WTC11 (cell line): ENCODE results near the gene HMGXB4. TPM values are rescaled to one million over a fixed set of nuclear protein-coding genes. Genes with fewer than 3 reads are reported as not detected.

ENCODE experiments used
- AR ChIP-seq: fragments of 250-450 bp; sonication (Bioruptor Pico); IDR thresholded peaks from 2 replicates; pipeline ENCODE4 v1.9.0; 2021; ENCODE audit warnings: mild to moderate bottlenecking
- ARID4B ChIP-seq: sonication (generic); formaldehyde crosslinking; IDR thresholded peaks from 2 replicates; pipeline ENCODE4 v1.8.0; 2023; ENCODE audit warnings: missing genetic modification reagents, mild to moderate bottlenecking, borderline replicate concordance
- CREB1 ChIP-seq: sonication (generic); formaldehyde crosslinking; IDR thresholded peaks from 2 replicates; pipeline ENCODE4 v1.8.0; 2023; ENCODE audit warnings: mild to moderate bottlenecking, missing genetic modification reagents
- EMX1 ChIP-seq: fragments of 250-450 bp; sonication (Bioruptor Pico); IDR thresholded peaks from 2 replicates; pipeline ENCODE4 v1.8.0; 2021; ENCODE audit warnings: mild to moderate bottlenecking
- ERG ChIP-seq: fragments of 250-450 bp; sonication (Bioruptor Pico); IDR thresholded peaks from 2 replicates; pipeline ENCODE4 v1.8.0; 2021; ENCODE audit warnings: mild to moderate bottlenecking
- GRHL2 ChIP-seq: fragments of 250-450 bp; sonication (Bioruptor Pico); IDR thresholded peaks from 2 replicates; pipeline ENCODE4 v1.8.0; 2022; ENCODE audit warnings: mild to moderate bottlenecking, moderate library complexity; ENCODE audit not compliant: insufficient replicate concordance, severe bottlenecking
- HMGA2 ChIP-seq: fragments of 250-450 bp; sonication (Bioruptor Pico); IDR thresholded peaks from 2 replicates; pipeline ENCODE4 v1.4.0; 2021; ENCODE audit warnings: mild to moderate bottlenecking, moderate library complexity
- HMGXB4 ChIP-seq: sonication (generic); formaldehyde crosslinking; IDR thresholded peaks from 2 replicates; pipeline ENCODE4 v1.8.1; 2023; ENCODE audit warnings: mild to moderate bottlenecking, moderate library complexity, missing genetic modification reagents
- MLX ChIP-seq: sonication (generic); formaldehyde crosslinking; IDR thresholded peaks from 2 replicates; pipeline ENCODE4 v1.8.1; 2023; ENCODE audit warnings: mild to moderate bottlenecking, missing genetic modification reagents, moderate library complexity
- MXD4 ChIP-seq: fragments of 250-450 bp; sonication (Bioruptor Pico); IDR thresholded peaks from 2 replicates; pipeline ENCODE4 v1.8.0; 2021; ENCODE audit warnings: mild to moderate bottlenecking, moderate library complexity, borderline replicate concordance
- NFATC4 ChIP-seq: fragments of 250-450 bp; sonication (Bioruptor Pico); IDR thresholded peaks from 2 replicates; pipeline ENCODE4 v1.9.0; 2021; ENCODE audit warnings: mild to moderate bottlenecking
- NFE2L1 ChIP-seq: sonication (generic); formaldehyde crosslinking; IDR thresholded peaks from 2 replicates; pipeline ENCODE4 v1.8.1; 2023; ENCODE audit warnings: missing genetic modification reagents
- NFYB ChIP-seq: sonication (generic); formaldehyde crosslinking; conservative IDR thresholded peaks from 2 replicates; pipeline ENCODE4 v1.8.0; 2022; ENCODE audit warnings: low read depth, missing genetic modification reagents
- NR1H2 ChIP-seq: sonication (generic); formaldehyde crosslinking; IDR thresholded peaks from 2 replicates; pipeline ENCODE4 v1.9.0; 2021; ENCODE audit warnings: mild to moderate bottlenecking, moderate library complexity, missing genetic modification reagents
- NR3C1 ChIP-seq: sonication (generic); formaldehyde crosslinking; conservative IDR thresholded peaks from 2 replicates; pipeline ENCODE4 v1.8.1; 2023; ENCODE audit warnings: low read depth, mild to moderate bottlenecking, missing genetic modification reagents
- PRDM15 ChIP-seq: sonication (generic); formaldehyde crosslinking; IDR thresholded peaks from 2 replicates; pipeline ENCODE4 v1.8.0; 2022; ENCODE audit warnings: missing genetic modification reagents
- PREB ChIP-seq: sonication (generic); formaldehyde crosslinking; IDR thresholded peaks from 2 replicates; pipeline ENCODE4 v1.8.1; 2022; ENCODE audit warnings: mild to moderate bottlenecking, missing genetic modification reagents, moderate library complexity, borderline replicate concordance
- RELA ChIP-seq: sonication (generic); formaldehyde crosslinking; IDR thresholded peaks from 2 replicates; pipeline ENCODE4 v1.8.1; 2022; ENCODE audit warnings: missing genetic modification reagents, mild to moderate bottlenecking, borderline replicate concordance
- SMAD3 ChIP-seq: sonication (generic); formaldehyde crosslinking; IDR thresholded peaks from 2 replicates; pipeline ENCODE4 v1.8.0; 2022; ENCODE audit warnings: missing genetic modification reagents, mild to moderate bottlenecking, borderline replicate concordance
- TCF7 ChIP-seq: sonication (generic); formaldehyde crosslinking; IDR thresholded peaks from 2 replicates; pipeline ENCODE4 v1.8.0; 2022; ENCODE audit warnings: mild to moderate bottlenecking, low read depth, missing genetic modification reagents, moderate library complexity
- ZBTB21 ChIP-seq: sonication (generic); formaldehyde crosslinking; IDR thresholded peaks from 2 replicates; pipeline ENCODE4 v1.8.1; 2023; ENCODE audit warnings: mild to moderate bottlenecking, missing genetic modification reagents, borderline replicate concordance
- ZNF121 ChIP-seq: sonication (generic); formaldehyde crosslinking; IDR thresholded peaks from 2 replicates; pipeline ENCODE4 v1.8.0; 2023; ENCODE audit warnings: missing genetic modification reagents
- ZNF416 ChIP-seq: fragments of 250-450 bp; sonication (Bioruptor Pico); IDR thresholded peaks from 2 replicates; pipeline ENCODE4 v1.9.0; 2021; ENCODE audit warnings: mild to moderate bottlenecking, inconsistent platforms
- total RNA-seq: library from RNA; stranded (reverse); gene quantifications from 3 replicates; pipeline ENCODE4 v1.2.3, GENCODE V29; 2021

The HMGXB4 gene
- total RNA-seq, 1 experiment from 2014 or later: 42.1 TPM

GRCh38 chr22:35257321-35258190, at the start of gene HMGXB4 (continued):
- TF ChIP-seq ARID4B (CRISPR knock-in tag) (peak; percentile 70; the same call in 1 of the 2 replicates), ZBTB21 (CRISPR knock-in tag) (no peak), NFYB (CRISPR knock-in tag) (no peak), SMAD3 (CRISPR knock-in tag) (no peak), PRDM15 (no peak), ERG (CRISPR knock-in tag) (no peak), NR3C1 (CRISPR knock-in tag) (no peak), GRHL2 (no peak), NR1H2 (CRISPR knock-in tag) (peak; percentile 64; the same call in 1 of the 2 replicates), RELA (CRISPR knock-in tag) (no peak), MXD4 (no peak), HMGA2 (CRISPR knock-in tag) (no peak), TCF7 (no peak), AR (CRISPR knock-in tag) (no peak), ZNF416 (CRISPR knock-in tag) (no peak), NFE2L1 (CRISPR knock-in tag) (peak; percentile 27; the same call in 1 of the 2 replicates), HMGXB4 (peak; percentile 99), MLX (CRISPR knock-in tag) (no peak), PREB (CRISPR knock-in tag) (peak; percentile 63; the same call in 1 of the 2 replicates), CREB1 (no peak), EMX1 (CRISPR knock-in tag) (no peak), ZNF121 (CRISPR knock-in tag) (no peak), NFATC4 (no peak)
